WI38 (cell line): ENCODE data around the gene B9D2.
"Not testable (repeated sequence)": the region's sequence is repeated elsewhere in the genome, so short reads cannot be mapped to it uniquely, and the experiment has no call there.

Experiments used
- H3K4me3 ChIP-seq: 2 replicates; pipeline ENCODE4 v1.5.1; 2011; ENCODE audit warnings: low read depth, mild to moderate bottlenecking, control low read depth, low read length
- TF ChIP-seq, protein P1 (sequence below): IDR thresholded peaks from 2 replicates; pipeline ENCODE4 v1.5.1; 2012; ENCODE audit warnings: low read depth, mild to moderate bottlenecking, control low read depth, low read length

B9D2 gene

DNA sequence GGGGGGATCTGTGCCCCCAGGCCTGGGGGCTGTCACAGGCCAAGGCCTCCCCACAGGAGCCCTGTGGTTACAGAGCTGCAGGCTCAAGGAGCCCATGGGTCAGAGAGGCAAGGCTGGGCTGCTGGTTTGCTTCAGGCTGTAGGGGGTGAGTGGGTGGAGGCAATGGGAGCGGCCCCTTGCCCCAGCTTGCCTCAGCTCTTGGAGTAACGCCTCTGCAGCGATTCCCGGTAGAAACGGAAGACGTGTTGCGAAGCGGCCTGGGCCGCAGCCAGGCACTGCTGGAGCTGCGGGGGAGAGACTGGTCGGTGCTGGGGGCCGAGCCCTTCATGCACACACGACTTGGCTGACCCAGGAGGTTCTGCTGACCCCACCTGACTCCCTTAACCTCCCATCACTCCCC, 22.5 kb upstream of the B9D2 start:
- no peak overlapping the region for H3K4me3 ChIP-seq
- TF ChIP-seq, protein P1, sequence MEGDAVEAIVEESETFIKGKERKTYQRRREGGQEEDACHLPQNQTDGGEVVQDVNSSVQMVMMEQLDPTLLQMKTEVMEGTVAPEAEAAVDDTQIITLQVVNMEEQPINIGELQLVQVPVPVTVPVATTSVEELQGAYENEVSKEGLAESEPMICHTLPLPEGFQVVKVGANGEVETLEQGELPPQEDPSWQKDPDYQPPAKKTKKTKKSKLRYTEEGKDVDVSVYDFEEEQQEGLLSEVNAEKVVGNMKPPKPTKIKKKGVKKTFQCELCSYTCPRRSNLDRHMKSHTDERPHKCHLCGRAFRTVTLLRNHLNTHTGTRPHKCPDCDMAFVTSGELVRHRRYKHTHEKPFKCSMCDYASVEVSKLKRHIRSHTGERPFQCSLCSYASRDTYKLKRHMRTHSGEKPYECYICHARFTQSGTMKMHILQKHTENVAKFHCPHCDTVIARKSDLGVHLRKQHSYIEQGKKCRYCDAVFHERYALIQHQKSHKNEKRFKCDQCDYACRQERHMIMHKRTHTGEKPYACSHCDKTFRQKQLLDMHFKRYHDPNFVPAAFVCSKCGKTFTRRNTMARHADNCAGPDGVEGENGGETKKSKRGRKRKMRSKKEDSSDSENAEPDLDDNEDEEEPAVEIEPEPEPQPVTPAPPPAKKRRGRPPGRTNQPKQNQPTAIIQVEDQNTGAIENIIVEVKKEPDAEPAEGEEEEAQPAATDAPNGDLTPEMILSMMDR: no peak

DNA sequence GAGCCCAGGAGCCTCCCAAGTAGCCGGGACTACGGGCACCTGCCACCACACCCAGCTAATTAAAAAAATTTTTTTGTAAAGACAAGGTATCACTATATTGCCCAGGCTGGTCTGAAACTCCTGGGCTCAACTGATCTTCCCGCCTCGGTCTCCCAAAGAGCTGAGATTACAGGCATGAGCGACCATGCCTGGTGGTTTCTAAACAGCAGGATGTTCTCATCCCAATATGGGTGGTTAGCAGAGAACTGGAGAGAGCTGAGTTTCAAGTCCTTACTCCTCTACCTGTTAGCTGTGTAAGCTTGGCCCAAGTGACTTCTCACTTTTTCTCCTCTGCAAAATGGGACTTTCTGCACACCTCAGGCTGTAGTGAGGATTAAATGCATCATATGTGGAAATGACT, 20.4 kb upstream of the B9D2 start:
- TF ChIP-seq, protein P1: no peak
- no peak overlapping the region for H3K4me3 ChIP-seq

DNA sequence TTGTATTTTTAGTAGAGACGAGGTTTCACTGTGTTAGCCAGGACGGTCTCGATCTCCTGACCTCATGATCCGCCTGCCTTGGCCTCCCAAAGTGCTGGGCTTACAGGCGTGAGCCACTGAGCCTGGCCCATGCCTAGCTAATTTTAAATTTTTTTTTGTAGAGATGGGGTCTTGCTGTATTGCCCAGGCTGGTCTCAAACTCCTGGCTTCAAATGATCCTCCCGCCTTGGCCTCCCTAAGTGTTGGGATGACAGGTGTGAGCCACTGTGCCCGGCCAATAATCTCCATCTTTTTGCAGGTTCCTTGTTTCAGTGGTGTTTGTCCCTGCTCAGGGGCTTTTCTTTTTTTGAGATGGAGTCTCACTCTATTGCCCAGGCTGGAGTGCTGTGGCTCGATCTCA, 17.6 kb upstream of the B9D2 start:
- not testable (repeated sequence) for H3K4me3 ChIP-seq

DNA sequence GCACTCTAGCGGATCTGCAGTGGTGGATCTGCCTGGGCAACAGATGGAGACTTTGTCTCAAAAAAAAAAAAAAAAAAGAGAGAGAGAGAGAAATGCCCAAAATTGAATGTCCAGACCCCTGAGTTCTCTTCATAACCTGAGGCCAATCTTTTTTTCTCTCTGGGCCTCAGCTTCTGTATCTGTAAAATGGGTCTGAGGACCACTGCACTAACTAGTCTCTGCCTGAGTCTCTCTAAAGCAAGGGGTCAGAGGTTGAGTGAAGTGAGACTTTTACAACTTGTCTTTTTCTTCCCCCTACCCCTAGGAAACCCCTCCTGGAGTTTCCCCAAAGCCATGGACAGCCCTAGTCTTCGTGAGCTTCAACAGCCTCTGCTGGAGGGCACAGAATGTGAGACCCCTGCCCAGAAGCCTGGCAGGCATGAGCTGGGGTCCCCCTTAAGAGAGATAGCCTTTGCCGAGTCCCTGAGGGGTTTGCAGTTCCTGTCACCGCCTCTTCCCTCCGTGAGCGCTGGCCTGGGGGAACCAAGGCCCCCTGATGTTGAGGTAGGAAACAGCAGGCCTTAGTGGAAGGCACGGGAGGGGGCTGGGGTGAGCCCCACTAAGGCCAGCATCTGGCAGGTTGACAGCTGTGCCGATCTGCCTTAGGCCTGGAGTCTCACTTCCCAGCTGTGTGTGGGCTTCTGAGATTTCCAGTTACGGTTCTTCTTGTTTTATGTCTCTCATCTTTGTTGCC, 14.2 kb upstream of the B9D2 start:
- H3K4me3 ChIP-seq: no peak overlapping the region
- TF ChIP-seq, protein P1: no peak

DNA sequence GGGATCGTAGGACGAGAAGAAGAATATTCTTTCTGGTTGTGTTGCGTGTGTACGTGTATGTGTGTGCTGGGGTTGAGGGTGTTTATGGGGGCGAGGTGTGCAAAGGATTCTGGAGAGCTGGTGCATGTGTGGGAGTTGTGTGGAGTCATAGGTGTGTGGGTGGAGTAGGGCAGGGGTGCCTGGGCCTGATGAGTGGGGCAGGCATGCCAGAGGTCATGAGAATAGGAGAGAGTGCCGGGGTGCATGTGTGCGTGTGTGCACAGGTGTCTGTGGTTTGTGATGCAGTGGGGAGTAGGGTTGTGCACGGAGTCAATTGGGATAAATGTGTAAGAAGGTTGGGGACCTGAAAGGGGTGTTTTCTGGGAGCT, 13.0 kb upstream of the B9D2 start:
- TF ChIP-seq, protein P1: no peak
- peak overlapping the region; percentile 65 for H3K4me3 ChIP-seq

DNA sequence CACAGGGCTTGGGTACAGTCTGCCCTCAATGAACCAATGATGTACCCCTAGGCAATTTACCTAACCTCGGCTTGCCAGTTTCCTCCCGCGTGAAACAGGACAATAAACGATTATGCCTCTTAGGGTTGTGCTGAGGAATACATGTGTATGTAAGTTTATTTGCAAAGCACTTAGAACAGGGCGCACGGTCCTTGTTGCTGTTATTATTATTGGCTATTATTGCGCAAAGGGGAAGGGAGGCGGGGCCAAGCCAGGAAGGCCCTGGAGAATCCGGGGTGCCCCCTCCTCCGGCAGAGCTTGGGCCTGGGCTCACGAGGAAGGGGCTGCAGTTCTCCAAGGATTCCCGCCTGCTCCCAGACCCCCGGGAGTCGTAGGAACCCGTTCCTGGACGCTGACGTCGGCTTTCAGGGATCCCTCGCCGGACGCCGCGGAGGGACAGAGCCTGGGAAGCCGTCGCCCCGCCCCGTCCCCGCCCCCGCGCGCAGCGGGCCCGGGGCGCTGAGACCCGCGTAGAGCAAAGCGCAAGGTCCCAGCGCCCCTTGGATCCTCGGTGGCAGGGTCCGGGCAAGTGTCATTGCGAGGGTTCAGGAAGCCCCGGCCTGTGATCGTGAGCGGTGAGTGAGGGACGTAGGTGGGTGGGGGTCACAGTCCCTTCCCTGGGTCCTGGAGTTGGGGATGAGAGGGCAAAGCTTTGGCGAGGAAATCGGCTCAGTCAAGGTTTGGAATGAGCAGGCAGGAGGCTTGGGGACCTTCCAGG, 12.5 kb upstream of the B9D2 start, which contains the start of gene TMEM91:
TSS of gene TMEM91 (plus strand) at position 293 of the 757 bp plus-strand sequence. CDS start 1,777 bp downstream, outside the sequence.
- TF ChIP-seq, protein P1: no peak
- H3K4me3 ChIP-seq: peak within 1 kb of the TSS; percentile 65

DNA sequence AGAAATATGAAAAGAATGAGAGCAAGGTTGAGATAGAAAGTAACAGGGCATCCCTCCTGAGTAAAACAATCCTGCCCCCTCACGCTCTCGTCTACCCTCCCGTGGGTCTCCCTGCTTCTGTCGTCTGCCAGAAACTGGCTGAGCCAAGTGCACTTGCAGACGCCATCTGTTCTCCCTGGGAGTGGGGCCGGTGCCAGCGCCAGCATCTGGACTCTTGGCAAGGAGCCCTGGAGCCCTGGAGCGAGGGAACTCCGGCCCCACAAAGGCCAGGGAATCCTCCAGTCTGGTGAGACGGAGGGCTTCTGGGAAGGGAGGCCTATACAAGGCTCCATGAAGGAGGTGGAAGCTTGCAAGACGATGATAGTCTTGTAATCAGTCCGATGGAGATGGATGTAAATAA, 10.0 kb upstream of the B9D2 start:
- TF ChIP-seq, protein P1: no peak
- no peak overlapping the region for H3K4me3 ChIP-seq
